AG04449 (cell line): ENCODE results near the gene BCL2L1.

Experiments
- CTCF ChIA-PET: fragments of 350-600 bp; formaldehyde crosslinking; extraction: SDS; loops from one replicate; lab custom pipeline; 2021; ENCODE audit warnings: antibody characterized with exemption; lab: Yijun Ruan, JAX
- POLR2A ChIA-PET: fragments of 400-600, 350-600 bp; formaldehyde crosslinking; extraction: SDS; loops from one replicate; lab custom pipeline; 2020; ENCODE audit warnings: antibody characterized with exemption, inconsistent platforms; lab: Yijun Ruan, JAX
- DNase-seq: peaks from one replicate; pipeline ENCODE4 v3.0.0-alpha.2; 2010; ENCODE audit warnings: low read depth, low spot score
- H3K4me3 ChIP-seq: 2 replicates; pipeline ENCODE4 v1.5.1; 2011; ENCODE audit warnings: low read depth, mild to moderate bottlenecking, control low read depth, low read length
- TF ChIP-seq, protein P1 (sequence below): IDR thresholded peaks from one replicate; pipeline ENCODE4 v1.5.1; 2011; ENCODE audit warnings: mild to moderate bottlenecking, moderate library complexity, low read length, control low read depth, inconsistent platforms; ENCODE audit not compliant: insufficient read depth; ENCODE audit errors: missing control alignments

The BCL2L1 gene

DNA sequence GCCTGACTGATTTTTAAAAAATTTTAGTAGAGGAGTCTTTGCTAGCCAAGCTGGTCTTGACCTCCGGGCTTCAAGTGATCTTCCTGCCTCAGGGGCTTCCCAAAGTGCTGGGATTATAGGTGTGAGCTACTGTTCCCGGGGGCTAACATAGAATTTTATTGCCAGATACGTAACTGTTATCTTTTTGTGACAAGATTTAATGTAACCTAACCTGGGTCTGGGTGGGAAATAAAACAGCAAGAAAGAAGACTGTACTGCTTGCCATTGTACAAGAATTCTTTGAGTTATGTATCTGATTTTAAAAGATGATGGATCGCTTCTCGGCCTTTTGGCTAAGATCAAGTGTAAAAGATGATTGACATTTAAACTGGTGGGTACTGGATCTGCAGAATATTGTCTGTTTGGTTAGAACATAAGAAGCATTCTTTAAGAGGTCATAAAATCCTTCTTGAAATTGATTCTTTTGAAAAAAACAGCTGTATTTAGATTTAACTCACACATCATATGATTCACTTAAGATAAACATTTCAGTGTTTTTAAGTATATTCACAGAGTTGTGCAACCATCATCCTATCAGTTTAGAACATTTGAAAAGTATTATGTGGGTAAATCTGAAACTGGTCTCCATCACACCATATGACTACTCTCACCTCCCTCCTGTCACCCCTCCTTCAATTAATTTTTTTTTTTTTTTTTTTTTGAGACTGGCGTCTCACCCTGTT is 38.0 kb upstream of the BCL2L1 start:
- H3K4me3 ChIP-seq = no peak overlapping the region
- POLR2A ChIA-PET = interaction anchor here (1.0 kb wide), 1 partner anchor 13 kb away, joined by 5 read pairs; no protein-coding TSS in a partner anchor
- CTCF ChIA-PET = interaction anchor here (0.7 to 1.6 kb wide), 5 partner anchors 12 to 202 kb away, joined by 3 to 4 read pairs (median 3); no protein-coding TSS in a partner anchor
- TF ChIP-seq, protein P1, sequence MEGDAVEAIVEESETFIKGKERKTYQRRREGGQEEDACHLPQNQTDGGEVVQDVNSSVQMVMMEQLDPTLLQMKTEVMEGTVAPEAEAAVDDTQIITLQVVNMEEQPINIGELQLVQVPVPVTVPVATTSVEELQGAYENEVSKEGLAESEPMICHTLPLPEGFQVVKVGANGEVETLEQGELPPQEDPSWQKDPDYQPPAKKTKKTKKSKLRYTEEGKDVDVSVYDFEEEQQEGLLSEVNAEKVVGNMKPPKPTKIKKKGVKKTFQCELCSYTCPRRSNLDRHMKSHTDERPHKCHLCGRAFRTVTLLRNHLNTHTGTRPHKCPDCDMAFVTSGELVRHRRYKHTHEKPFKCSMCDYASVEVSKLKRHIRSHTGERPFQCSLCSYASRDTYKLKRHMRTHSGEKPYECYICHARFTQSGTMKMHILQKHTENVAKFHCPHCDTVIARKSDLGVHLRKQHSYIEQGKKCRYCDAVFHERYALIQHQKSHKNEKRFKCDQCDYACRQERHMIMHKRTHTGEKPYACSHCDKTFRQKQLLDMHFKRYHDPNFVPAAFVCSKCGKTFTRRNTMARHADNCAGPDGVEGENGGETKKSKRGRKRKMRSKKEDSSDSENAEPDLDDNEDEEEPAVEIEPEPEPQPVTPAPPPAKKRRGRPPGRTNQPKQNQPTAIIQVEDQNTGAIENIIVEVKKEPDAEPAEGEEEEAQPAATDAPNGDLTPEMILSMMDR = no peak
- DNase-seq = no peak

GRCh38 chr20:31759836-31760518 is 37.3 kb upstream of the BCL2L1 start:
- ChIA-PET POLR2A (interaction anchor here (1.0 kb wide), 1 partner anchor 13 kb away, joined by 5 read pairs; no protein-coding TSS in a partner anchor), CTCF (interaction anchor here (0.7 to 1.6 kb wide), 5 partner anchors 12 to 201 kb away, joined by 3 to 4 read pairs (median 3); no protein-coding TSS in a partner anchor)
- DNase-seq = no peak
- TF ChIP-seq, protein P1 = no peak
- H3K4me3 ChIP-seq = no peak overlapping the region

GRCh38 chr20:31758991-31759390 is 36.3 kb upstream of the BCL2L1 start:
- TF ChIP-seq, protein P1 = no peak
- CTCF ChIA-PET = interaction anchor here (0.7 to 2.1 kb wide), 2 partner anchors 11 to 37 kb away, joined by 3 to 6 read pairs; no protein-coding TSS in a partner anchor
- DNase-seq = no peak
- POLR2A ChIA-PET = no interaction called here
- H3K4me3 ChIP-seq = no peak overlapping the region

- no peak for DNase-seq
- TF ChIP-seq, protein P1 = no peak
- no peak overlapping the region for H3K4me3 ChIP-seq
- CTCF ChIA-PET = interaction anchor here (0.7 to 2.1 kb wide), 3 partner anchors 9 to 38 kb away, joined by 3 to 6 read pairs (median 3); no protein-coding TSS in a partner anchor
- POLR2A ChIA-PET = no interaction called here
These were observed 35.9 kb upstream of the BCL2L1 start for GRCh38 chr20:31758521-31758920.

DNA sequence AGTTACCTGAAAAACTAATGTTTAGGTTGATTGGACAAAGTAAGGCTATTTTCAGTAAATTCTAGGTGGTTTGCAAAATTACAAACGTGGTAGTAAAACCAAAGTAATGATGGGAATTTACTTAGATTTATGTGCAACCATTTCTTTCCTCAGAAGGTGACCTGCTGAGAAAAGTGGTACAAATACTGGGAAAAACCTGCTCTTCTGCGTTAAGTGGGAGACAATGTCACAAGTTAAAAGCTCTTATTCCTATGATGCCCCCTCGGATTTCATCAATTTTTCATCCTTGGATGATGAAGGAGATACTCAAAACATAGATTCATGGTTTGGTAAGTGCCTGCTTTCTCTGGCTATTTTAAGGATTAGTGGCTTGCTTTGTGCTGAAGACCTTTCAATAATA is 34.6 kb upstream of the BCL2L1 start:
- DNase-seq = no peak
- ChIA-PET POLR2A (no interaction called here), CTCF (interaction anchor here (1.3 to 2.1 kb wide), 2 partner anchors 8 to 10 kb away, joined by 3 to 6 read pairs; no protein-coding TSS in a partner anchor)
- H3K4me3 ChIP-seq = no peak overlapping the region
- TF ChIP-seq, protein P1 = no peak
